Measurements from ENCODE around the gene CD4. TPM values are rescaled to one million over a fixed set of nuclear protein-coding genes. Genes with fewer than 3 reads are reported as not detected.
A peak's percentile ranks its signal among the peaks of the same experiment; 100 is the strongest.
"Not testable (repeated sequence)": the region's sequence is repeated elsewhere in the genome, so short reads cannot be mapped to it uniquely, and the experiment has no call there.

CD4 gene
- total RNA-seq, 2 donors from 2014 or later: 11.6 to 24.2 TPM

GRCh38 chr12:6869049-6870021 lies 80.0 kb downstream of the CD4 start:
- DNase-seq: peak; percentile 75
- intact Hi-C loops (cut with DNase I): no loop called here
- no peak for ATAC-seq

- DNase-seq; intact Hi-C loops (cut with DNase I); ATAC-seq: not testable (repeated sequence)
These were observed 81.0 kb downstream of the CD4 start for GRCh38 chr12:6870304-6870703.

Other genes starting within 250 kb of the CD4 start
- 10 to 100 TPM; 18.1 to 19.5 TPM for gene IFFO1, start 233.5 kb upstream of the CD4 start, total RNA-seq
- 10 to 100 TPM; 16.0 to 30.5 TPM for gene NOP2, start 221.2 kb upstream of the CD4 start, total RNA-seq
- 100 to 1,000 TPM; 117 to 151 TPM for gene CHD4, start 182.1 kb upstream of the CD4 start, total RNA-seq
- 1 to 10 TPM; 1.8 to 2.9 TPM for gene LPAR5, start 153.6 kb upstream of the CD4 start, total RNA-seq
- gene ACRBP, start 142.1 kb upstream of the CD4 start, total RNA-seq: under 1 TPM; 0.60 to 0.88 TPM
- 10 to 100 TPM; 16.8 to 28.5 TPM for gene ING4, start 126.4 kb upstream of the CD4 start, total RNA-seq
- 10 to 100 TPM; 28.3 to 31.2 TPM for gene ZNF384, start 100.2 kb upstream of the CD4 start, total RNA-seq
- under 1 TPM; 0.18 to 0.42 TPM for gene PIANP, start 88.7 kb upstream of the CD4 start, total RNA-seq
- gene COPS7A, start 65.5 kb upstream of the CD4 start, total RNA-seq: 10 to 100 TPM; 61.3 to 71.2 TPM
- gene MLF2, start 36.4 kb upstream of the CD4 start, total RNA-seq: 100 to 1,000 TPM; 118 to 149 TPM
- gene PTMS, start 23.2 kb upstream of the CD4 start, total RNA-seq: 100 to 1,000 TPM; 164 to 189 TPM
- gene LAG3, start 17.0 kb upstream of the CD4 start, total RNA-seq: under 1 TPM; 0.62 to 0.97 TPM
- gene GPR162, start 32.3 kb downstream of the CD4 start, total RNA-seq: 1 to 10 TPM; 5.3 to 8.4 TPM
- 10 to 100 TPM; 13.2 to 22.3 TPM for gene P3H3, start 38.9 kb downstream of the CD4 start, total RNA-seq
- 1 to 10 TPM; 2.3 to 5.8 TPM for gene GNB3, start 51.4 kb downstream of the CD4 start, total RNA-seq
- under 1 TPM in 1 of 2 donors, not detected in 1; 0.82 TPM for gene CDCA3, start 61.8 kb downstream of the CD4 start, total RNA-seq
- gene USP5, start 62.6 kb downstream of the CD4 start, total RNA-seq: 10 to 100 TPM; 63.4 to 65.4 TPM
- 100 to 1,000 TPM; 642 to 858 TPM for gene TPI1, start 78.0 kb downstream of the CD4 start, total RNA-seq
- 1 to 10 TPM; 3.7 to 4.1 TPM for gene SPSB2, start 83.8 kb downstream of the CD4 start, total RNA-seq
- 10 to 100 TPM in 1 of 2 donors, 1 to 10 TPM in 1; 8.1 to 10.5 TPM for gene LRRC23, start 115.3 kb downstream of the CD4 start, total RNA-seq
- gene ENO2, start 125.1 kb downstream of the CD4 start, total RNA-seq: 10 to 100 TPM; 12.8 to 24.9 TPM
- 10 to 100 TPM; 75.3 to 83.1 TPM for gene ATN1, start 138.4 kb downstream of the CD4 start, total RNA-seq
- gene RNU7-1, start 154.3 kb downstream of the CD4 start, total RNA-seq: not detected
- gene C12orf57, start 154.5 kb downstream of the CD4 start, total RNA-seq: 100 to 1,000 TPM; 249 to 282 TPM
- 10 to 100 TPM; 13.0 to 18.9 TPM for gene PTPN6, start 161.8 kb downstream of the CD4 start, total RNA-seq
- 100 to 1,000 TPM; 117 to 157 TPM for gene PHB2, start 181.1 kb downstream of the CD4 start, total RNA-seq
- 10 to 100 TPM; 34.4 to 36.6 TPM for gene EMG1, start 181.4 kb downstream of the CD4 start, total RNA-seq
- 10 to 100 TPM; 22.6 to 29.4 TPM for gene LPCAT3, start 228.9 kb downstream of the CD4 start, total RNA-seq